ENCODE measurements around the gene MEX3C.

Gene MEX3C

GRCh38 chr18:51191128-51191717 lies 6.3 kb downstream of the MEX3C start:
- no peak for DNase-seq

DNA sequence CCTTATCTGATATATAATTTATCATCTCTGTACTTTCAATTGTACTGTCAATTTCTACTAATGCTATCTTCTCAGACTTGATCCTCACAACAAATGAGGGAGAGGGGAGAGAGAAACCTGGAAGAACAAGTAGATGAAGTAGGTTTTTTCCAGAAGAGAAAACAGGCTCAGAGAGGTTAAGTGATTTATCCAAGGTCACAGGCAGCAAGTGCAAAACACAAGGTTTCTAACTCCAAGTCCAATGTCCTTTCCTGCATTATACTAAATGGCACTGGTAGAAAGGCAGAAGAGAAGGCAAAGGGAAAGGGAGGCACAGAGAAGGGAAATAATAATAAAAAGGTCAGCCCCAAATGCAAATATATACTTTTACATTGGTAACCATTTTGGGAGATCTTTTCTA lies 7.5 kb downstream of the MEX3C start:
- no peak for DNase-seq

- no peak for DNase-seq
Observed at GRCh38 chr18:51188024-51188701, 9.3 kb downstream of the MEX3C start.

- peak; percentile 64 for DNase-seq
Observed at GRCh38 chr18:51185075-51185474, 12.4 kb downstream of the MEX3C start.

DNA sequence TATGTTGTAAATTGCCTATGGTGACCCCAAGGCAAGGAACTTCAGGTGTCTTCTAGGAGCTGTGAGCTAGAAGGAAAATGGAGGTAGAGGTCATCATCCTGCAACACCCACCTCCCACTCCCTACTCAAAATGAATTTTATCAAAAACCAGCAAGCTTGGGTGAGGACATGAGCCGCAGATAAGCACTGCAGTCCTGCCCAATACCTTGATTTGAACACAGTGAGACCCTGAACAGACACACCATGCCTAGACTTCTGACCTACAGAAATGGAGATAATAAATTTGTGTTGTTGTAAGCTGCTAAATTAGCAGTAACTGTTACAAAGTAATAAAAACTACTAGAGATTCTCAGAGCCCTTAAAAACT lies 13.4 kb downstream of the MEX3C start:
- no peak for DNase-seq

GRCh38 chr18:51183372-51184090 lies 13.9 kb downstream of the MEX3C start:
- DNase-seq, result no peak

DNA sequence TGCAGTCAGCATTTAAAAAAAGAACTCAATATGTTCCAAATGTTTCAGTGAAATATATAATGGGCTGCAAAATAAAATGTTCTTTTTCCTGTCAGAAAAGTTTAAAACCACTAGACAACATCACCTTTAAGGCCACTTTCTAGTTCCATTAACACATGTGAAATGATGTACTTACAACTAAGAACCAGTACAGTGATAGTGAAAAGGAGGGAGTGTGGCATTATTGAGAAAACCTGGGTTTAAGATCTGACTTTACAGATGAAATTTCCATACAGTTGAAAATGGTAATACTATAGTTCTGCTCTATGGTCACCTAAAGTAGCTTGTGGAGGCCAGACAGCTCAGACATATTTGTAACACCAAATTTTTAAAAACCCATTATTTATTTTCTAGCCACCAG lies 14.7 kb downstream of the MEX3C start:
- DNase-seq, result no peak

GRCh38 chr18:51171625-51172259 lies 25.7 kb downstream of the MEX3C start:
- no peak for DNase-seq

DNA sequence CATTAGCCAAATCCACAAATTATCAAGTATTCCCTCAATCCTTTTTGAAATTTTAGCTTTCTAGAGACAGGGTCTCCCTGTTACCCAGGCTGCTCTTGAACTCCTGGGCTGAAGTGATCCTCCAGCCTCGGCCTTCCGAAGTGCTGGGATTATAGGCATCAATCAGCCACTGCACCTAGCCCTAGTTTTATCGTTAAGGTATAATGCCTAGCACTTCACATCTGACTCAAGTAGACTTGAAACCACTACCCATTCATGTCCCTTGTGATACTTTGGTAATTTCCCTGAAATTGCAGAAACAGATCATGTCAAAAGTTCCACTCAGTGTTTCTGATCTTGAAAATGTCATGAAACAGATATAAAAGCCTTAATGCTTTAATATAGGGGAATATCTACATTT lies 26.3 kb downstream of the MEX3C start:
- no peak for DNase-seq

DNA sequence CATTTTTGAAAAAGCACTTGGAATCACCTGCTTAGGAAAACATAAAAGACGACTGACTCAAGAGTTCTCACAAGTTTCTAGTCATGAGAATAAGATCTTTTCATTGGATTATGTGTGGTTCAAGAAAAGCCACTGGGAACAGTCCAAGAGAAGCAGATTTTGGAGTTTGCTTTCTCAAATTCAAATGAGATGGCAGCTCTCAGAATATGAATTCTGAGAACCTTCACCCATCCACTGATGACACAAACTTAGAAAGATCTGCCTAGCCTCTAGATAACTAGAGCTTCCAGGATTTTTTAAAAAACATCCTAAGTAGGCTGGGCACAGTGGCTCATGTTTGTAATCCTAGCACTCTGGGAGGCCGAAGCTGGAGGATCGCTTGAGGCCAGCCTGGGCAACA lies 26.8 kb downstream of the MEX3C start:
- DNase-seq, result no peak

DNA sequence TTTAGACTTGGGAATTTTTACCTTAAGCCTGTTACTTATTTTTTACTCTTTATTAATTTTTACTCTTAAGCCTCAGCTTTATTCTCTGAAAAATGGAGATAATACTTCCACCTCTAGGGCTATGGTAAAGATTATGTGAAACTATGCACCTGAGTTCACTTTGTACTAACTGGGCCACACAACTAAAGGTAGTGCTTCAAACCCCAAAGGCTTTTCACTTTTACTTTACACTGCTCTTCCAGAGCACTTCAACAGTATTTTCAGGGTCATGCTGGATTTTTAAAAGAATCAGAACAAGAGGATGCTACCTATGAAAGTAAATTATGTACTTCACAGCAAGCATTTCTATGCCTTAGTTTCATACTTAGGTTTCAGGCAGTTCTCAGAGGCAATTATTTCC lies 27.8 kb downstream of the MEX3C start:
- no peak for DNase-seq

DNA sequence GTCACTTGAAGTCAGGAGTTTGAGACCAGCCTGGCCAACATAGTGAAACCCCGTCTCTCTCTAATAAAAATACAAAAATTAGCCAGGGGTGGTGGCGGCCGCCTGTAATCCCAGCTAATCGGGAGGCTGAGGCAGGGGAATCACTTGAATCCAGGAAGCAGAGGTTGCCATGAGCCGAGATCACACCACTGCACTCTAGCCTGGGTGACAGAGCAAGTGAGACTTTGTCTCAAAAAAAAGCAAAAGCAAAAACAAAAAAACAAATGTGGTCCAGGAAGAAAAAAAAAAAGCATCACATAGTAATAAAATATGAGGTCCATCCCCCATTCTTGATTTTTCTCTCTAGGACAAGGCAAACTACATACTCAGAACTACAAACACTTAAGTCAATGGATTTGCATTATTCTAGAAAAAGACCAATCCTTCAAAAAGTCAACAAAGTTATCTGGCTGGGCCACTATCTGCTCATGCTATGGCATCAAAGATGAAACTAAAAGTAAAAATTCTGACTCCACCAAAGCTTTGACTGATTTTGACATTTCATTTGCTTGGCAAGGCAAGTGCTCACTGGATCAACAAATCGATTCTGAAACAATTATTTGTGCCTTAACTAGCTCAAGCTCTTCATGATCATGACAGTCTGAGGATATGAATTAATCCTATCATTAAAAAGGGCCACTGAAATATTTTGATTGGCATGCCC lies 28.4 kb downstream of the MEX3C start:
- DNase-seq, result no peak

DNA sequence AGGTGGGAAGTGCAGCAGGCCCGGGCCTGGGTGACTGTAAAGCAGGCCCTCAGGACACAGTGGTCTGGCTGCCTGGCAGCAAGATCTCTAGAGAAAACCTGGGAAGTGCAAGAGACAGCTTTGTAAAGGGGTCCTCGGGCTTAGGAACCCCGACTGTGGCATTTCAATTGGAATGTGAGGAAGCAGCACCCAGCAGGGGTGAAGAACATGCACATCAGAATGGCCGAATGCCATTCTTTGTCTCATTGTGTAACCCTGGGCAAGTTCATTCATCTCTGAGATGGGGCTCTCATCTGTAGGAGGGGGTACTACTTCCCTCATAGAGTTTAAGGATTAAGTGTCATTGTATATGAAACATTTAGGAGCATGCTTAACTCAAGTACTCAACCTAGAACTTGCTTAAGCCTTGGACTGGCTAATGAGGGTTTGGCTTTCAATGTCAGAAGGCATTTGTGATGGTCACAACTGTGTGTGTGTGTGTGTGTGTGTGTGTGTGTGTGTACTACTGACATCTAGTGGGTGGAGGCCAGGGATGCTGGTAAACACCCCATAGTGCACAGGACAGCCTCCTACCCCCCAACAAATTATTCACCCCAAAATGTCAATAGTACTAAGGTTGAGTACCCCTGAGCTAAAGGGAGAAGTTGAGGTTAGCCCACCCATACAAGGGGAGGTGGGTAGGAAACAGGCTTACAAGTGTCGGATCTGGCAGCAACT lies 29.3 kb downstream of the MEX3C start:
- no peak for DNase-seq

DNA sequence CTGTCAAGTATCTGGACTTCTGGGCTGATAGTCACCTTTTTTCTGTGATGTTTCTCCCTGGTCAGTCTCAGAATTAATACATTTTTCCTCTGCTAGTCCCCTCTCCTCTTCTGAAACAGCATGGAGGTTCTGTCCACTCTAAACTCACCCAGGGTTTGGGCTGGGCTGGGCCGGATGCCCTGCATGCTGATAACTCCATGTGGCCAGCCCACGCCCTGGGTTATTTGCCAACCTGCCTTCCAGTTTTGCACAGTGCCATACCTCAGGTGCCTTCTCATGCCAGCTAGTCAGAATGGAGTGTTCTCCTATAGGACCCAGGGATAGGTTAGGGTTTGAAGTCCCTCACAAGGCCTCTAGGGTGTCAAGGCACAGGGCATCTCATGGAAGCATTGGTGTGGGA lies 32.2 kb downstream of the MEX3C start:
- DNase-seq, result no peak

DNA sequence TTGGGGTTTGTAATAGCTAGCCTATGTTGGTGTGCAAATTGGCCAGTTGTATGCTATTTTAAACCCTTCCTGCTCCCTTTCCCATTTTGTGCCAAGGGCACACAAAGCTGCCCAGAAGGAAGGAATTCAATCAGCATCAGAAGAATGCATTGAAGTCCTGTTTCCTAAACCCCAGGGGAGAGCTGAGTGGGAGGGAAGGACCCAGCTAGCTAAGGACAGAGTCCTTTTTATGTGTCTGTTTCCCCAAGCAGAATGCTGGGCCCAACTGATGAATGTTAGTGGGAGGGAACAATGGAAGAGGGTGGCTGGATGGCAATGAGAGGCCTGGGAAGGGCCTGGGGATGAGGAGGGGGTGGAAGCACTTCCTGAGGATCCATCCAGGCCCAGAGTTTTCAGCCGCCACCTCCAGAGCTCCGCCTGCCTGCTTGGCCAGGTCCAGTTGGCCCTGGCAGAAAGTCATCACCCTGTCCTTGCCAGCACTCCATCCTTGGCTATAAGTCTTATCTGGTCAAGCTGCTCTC lies 32.7 kb downstream of the MEX3C start:
- DNase-seq, result no peak

GRCh38 chr18:51164342-51164741 lies 33.1 kb downstream of the MEX3C start:
- no peak for DNase-seq

DNA sequence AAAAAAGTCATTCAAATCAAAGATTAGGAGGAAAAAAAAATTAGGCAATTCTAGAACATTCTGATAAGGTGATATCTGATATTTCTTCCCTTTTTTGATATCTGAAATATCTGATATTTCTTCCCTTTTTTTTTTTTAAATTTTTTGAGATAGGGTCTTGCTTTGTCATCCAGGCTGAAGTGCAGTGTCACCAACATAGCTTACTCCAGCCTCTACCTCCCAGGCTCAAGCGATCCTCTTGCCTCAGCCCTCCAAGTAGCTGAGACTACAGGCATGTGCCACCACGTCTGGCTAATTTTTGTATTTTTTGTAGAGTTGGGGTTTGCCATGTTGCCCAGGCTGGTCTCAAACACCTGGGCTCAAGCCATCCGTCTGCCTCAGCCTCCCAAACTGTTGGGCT lies 33.9 kb downstream of the MEX3C start:
- DNase-seq, result no peak

GRCh38 chr18:51162617-51163016 lies 34.9 kb downstream of the MEX3C start:
- DNase-seq, result no peak

- no peak for DNase-seq
Observed at GRCh38 chr18:51160646-51161045, 36.8 kb downstream of the MEX3C start.

DNA sequence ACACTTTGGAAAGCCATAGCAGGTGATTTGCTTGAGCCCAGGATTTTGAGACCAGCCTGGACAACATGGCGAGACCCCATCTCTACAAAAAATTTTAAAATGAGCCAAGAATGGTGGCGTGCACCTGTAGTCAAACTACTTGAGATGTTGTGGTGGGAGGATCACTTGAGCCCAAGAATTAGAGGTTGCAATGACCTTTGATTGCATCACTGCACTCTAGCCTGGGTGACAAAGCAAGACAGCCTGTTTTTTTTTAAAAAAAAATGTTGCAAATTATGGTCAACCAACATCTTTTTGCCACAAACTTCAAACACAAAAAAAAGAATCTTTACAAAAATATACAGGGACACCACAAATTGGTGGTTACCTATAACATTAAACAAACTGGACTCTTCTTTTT lies 40.3 kb downstream of the MEX3C start:
- DNase-seq, result no peak

GRCh38 chr18:51154431-51155063 lies 42.9 kb downstream of the MEX3C start:
- no peak for DNase-seq

Measured in islet precursor cell (in vitro differentiated cells).